NOMO-1 treated with dmso at 0.1 percent for 144 hours (cell line): ENCODE data around the gene GART.
"Not testable (repeated sequence)": the region's sequence is repeated elsewhere in the genome, so short reads cannot be mapped to it uniquely, and the experiment has no call there.

Experiments
- DNase-seq: peaks from one replicate; lab custom pipeline; 2025; ENCODE audit not compliant: unreplicated experiment; lab: John Stamatoyannopoulos, UW

The GART gene

DNA sequence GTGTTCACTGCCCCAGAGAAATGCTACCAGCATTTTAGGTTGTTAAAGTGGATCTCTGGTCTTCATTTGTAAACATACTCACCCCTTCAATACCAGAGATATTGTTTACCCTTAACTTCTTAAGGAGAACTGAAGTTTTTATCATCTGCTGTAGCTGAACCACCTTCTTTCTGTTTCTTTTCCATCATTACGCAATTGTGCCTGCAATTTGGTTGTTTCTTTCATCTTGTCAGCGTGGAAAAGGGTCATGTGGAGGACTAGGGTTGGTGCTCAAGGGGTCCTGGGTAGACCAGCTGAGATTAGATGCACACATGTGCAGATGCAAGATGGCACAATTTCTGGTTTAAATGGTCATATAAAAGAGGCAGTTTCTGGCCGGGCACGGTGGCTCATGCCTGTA, 23.0 kb downstream of the GART start:
- no peak for DNase-seq

DNA sequence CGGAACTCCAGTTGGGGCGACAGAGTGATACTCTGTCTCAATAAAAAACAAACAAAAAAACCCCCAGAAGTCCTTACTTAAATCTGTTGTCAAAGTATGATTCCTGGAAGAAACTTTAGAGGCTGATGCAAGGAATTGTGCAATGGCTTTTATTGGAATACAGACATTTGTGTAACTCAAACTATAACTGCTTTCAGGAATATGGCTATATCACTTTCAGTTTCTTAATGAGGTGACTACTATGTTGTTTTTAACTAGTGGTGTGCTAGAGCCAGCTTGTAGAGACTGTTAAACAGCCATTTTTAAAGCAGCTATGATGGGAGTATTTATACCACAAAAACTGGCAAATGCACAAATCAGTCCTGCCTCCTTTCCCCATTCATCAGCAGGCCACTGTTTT, 27.7 kb downstream of the GART start:
- DNase-seq: no peak

DNA sequence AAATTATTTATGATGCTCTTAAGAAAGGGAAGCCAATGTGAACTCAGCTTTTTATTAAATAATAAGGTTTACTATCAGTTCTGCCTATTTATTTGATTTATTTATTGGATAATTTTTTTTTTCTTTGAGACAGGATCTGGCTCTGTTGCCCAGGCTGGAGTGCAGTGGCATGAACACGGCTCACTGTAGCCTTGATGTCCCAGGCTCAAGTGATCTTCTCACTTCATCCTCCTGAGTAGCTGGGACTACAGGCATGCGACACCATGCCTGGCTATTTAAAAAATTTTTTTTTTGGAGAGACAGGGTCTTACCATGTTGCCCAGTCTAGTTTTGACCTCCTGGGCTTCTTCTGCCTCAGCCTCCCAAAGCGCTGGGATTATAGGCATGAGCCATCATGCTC, 29.4 kb downstream of the GART start:
- no peak for DNase-seq

DNA sequence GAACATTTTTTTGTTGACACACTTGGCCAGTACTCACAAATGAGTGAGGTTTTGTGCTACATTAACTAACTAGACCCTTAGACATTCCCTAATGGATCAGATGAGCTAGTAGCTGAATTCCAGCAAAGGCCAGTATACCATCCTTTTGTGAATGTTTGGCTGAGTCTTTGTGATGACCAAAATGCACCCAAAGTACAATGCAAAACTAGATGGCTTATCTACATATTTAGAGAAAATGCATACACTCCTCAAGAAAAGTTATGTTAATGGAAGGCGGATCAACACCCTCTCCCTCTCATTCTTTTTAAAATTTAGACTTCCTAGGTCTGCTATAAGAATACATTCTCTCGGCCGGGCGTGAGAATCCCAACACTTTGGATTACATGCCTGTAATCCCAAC, 30.3 kb downstream of the GART start:
- DNase-seq: no peak

DNA sequence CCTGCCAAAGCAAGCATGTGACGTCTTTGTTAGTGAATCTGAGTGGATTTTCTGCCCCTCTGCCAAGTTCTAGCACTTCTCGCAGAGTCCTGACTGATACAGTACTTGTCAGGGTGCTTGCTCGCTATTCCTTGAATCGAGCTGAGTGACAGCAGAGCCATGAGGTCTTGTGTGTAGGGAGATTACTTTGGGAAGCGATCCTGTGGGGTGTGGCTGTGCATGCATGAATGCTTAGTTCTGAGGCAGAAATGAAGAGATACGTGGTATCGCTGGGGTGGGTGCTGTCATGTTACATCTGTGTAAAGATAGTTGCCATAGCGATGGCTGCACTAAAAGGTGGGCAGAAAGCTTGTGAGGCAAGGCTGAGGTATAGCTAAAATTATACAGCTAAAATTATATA, 31.1 kb downstream of the GART start:
- no peak for DNase-seq

DNA sequence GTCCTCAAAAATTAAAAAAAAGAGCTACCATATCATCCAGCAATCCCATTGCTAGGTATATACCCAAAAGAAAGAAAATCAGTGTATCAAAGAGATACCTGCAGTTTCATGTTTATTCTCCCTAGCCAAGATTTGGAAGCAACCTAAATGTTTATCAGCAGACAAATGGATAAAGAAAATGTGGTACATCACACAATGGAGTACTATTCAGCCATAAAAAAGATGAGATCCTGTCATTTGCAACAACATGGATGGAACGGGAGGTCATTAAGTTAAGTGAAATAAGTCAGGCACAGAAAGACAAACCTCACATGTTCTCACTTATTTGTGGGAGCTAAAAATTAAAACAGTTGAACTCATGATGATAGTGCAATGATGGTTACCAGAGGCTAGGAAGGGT, 34.9 kb downstream of the GART start:
- not testable (repeated sequence) for DNase-seq

DNA sequence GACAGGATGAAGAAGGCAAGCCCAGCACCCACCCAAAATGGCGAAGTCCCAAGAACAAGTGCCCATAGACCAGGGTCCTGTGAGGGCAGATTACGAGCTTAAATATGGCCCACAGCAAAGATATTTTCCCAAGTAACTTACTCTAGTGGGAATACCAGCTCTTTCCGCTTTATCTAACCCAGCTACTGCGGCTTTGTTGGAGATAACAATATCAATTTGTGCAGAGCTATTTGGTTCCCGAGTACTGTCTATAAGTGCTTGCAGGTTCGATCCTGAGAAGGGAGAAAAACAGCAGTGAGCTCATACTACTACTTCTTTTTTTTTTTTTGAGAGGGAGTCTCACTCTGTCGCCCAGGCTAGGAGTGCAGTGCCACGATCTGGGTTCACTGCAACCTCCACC, 36.1 kb downstream of the GART start:
- DNase-seq: no peak

DNA sequence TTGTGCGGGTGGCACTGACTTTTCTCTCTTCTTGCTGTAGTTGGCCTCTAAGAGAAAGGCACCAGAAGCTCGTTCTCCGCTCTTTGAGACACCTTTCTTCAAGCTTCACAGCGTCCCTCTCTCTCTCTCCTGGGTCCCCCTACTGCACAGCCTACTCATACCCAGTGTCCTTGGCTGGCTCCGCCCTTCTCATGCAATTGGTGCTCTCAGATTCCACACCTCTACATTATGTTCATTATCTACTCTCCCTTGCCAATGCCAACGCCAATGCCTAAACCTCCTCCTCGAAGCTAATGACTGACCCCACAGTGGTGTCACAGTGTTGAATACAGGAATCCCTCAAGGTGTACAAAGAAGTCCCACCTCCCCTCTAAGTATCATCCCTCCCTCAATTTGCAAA, 45.6 kb downstream of the GART start:
- DNase-seq: no peak

DNA sequence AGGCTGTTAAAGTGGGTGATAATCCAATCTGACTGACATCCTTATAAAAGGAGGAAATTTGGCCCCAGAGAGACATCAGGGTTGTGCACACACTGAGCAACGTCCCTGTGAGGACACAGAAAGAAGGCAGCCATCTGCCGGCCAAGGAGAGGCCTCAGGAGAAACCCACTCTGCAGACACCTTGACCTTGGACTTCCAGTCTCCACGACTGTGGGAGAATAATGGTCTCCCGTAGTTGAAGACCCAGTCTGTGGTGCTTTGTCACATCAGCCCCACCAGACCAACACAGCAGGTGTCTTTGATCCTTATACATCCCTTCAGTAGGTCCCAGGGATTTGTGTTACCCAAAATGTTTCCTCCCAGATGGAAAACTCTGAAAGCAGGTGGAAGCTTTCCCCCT, 46.2 kb downstream of the GART start:
- no peak for DNase-seq

DNA sequence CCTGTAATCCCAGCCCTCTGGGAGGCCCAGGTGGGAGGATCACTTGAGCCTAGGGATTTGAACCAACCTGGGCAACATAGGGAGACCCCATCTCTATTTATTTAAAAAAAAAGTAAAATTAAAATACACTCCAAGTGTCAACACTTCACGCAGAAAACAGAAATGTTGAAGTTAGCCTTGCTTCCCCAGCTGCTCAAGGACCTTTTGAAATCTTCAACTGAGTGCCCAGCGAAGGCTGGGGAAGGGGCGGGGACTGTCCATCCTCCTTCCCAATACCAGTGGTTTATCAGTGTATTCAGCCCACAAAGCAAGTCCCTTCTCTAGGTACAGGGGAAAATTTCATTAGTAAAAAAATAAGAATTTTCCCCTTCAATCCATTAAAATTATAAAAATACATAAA, 48.2 kb downstream of the GART start:
- no peak for DNase-seq

DNA sequence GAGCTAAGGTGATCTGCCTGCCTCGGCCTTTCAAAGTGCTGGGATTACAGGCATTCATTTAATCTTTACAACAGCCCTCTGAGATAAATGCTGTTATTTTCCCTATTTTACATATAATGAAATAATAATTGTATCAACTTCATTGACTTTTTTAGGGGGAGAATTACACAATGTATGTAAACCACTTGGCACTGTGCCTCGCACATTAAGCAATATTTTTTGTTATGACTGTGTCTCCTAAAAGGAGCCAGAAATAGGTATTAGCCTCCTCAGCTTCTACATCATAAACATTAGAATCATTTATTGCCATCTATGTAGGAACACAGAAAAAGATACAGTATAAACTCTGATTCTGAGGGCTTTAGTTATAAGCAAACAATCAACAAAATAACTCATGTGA, 49.3 kb downstream of the GART start:
- DNase-seq: peak; percentile 11

DNA sequence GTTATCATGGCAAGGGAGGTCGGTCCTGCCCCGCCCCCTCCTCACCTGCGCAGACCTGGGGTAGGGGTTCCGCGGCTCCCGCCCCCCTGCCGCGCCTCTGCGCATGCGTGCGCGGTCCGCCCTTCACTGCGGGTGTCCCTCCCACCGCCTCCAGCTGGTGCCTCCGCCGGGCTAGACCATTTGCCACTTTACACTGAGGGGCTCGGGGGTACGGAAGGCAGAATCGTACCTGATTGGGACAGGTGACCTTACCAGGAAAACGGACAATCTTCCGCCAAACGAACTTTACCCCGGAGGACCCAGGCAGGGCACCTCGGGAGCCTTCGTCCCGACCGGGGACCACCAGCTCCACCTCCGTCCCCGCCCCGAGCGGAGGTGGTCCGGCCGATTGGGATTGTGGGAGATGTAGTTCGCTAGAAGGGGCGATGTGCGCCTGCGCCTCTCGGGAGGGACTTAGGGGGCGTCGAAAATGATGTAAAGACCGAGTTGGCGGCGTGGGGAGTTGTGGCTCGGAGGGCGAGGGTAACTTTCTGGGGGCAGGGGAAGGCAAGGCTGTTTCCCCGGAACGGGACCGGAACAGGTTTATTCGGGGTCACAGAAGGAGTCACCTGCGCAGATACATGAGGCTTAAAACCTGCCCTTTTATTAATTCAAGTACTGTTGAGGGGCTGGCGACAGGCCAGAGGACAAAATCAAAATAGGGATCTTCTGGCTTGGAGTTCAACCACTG, 50.4 kb downstream of the GART start, which contains the start of gene DNAJC28:
Gene DNAJC28, minus strand, starts transcription at position 344 of the 730 bp plus-strand sequence. CDS start 2,323 bp downstream, outside the sequence.
- DNase-seq: peak; percentile 85

DNA sequence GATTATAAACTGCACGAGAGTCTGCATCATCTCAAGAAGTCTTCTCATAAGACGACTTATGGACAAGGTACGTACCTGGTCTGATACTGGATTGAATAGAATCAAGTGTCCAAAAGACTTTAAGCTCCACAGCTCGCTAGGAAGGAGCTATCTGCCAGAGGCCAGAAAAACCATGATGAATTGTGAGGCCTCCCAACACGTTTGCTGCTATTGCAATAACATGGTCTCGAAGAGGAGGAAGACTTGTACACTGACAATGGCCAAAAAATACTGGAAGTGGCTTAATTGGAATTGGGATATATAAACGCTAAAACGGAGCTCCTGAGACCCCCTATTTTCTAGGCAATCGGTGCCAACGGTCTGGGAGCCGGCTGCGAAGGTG, 50.9 kb downstream of the GART start:
- DNase-seq: no peak

DNA sequence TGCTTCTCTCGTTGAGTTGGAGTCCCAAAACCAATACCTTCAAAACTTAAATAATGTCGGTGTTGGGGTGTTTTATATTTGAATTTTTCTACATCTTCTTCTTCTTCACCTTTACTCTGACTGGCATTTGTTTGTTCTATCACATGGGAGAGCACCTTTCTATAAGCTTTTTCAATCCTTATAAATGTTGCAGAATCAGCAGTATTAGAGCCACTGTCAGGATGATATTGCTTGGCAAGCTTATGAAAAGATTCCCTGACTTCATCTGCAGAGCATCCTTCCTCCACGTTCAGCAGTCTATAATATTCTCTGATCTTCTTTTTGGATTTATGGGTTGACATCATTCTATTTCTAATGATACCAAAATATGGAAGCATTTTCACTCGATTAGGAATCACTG, 53.0 kb downstream of the GART start:
- DNase-seq: no peak

DNA sequence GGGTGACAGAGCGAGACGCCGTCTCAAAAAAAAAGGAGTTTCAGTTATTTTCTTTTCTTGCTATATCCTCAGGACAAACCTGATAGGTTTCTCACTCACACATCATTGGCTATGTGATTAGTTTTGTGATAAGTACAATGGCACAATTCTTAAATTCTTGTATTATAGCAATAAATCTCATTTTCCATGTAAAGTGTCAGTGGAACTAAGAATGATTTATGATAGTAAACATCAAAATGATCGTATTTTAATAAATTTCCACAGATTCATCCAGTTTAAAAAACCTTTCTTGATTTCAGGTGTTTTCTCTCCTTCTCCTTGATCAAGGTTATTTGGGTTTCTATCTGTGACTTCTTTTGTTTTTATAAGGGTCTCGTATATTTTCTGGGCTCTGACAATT, 53.9 kb downstream of the GART start:
- DNase-seq: no peak

DNA sequence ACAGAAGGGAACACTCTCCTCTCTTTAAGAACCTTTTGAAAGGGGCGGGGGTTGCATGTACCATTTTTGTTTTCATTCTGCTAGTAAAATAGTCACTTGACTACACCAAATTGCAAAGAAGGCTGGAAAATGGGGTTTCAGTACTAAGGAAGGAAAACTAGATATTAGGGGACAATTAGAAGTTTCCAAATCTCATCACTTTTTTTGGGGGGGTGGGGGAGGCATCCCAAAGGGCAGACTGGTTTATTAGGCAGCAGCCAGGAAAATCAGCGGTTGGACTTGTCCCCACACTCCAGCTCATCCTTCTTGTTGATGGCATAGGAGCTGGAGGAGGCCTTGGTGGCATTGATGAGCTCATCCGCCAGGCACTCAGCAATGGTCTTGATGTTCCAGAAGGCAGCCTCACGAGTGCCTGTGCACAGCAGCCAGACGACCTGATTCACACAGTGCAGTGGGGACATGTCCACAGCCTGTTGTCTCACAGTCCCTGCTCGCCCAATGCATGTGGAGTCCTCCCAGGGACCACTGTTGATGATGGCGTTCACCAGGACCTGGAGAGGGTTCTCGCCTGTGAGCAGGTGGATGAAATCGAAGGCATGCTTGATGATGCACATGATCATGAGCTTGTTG, 60.5 kb downstream of the GART start:
- DNase-seq: no peak

DNA sequence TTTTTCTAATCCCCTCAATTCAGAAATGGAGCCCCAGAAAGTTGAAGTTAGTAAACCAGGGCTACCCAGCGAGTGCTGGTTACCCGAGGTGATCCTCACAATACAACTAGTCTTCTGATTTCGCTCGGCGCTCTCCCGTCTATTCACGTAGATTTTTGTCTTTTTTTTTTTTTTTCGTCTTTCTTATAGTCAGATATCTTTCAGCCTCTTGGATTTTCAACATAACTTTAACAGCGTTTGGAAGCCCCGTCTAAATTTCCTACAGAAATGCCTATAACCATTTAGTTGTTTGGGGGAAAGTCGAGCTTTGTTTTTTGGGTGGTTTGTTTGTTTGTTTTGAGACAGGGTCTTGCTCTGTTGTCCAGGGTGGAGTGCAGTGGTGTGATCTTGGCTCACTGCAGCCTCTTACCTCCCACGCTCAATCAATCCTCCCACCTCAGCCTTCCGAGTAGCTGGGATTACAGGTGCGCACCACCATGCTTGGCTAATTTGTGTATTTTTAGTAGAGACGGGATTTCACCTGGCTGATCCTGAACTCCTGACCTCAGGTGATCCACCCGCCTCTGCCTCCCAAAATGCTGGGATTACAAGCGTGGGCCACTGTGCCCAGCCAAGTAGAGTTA, 61.3 kb downstream of the GART start:
- no peak for DNase-seq

DNA sequence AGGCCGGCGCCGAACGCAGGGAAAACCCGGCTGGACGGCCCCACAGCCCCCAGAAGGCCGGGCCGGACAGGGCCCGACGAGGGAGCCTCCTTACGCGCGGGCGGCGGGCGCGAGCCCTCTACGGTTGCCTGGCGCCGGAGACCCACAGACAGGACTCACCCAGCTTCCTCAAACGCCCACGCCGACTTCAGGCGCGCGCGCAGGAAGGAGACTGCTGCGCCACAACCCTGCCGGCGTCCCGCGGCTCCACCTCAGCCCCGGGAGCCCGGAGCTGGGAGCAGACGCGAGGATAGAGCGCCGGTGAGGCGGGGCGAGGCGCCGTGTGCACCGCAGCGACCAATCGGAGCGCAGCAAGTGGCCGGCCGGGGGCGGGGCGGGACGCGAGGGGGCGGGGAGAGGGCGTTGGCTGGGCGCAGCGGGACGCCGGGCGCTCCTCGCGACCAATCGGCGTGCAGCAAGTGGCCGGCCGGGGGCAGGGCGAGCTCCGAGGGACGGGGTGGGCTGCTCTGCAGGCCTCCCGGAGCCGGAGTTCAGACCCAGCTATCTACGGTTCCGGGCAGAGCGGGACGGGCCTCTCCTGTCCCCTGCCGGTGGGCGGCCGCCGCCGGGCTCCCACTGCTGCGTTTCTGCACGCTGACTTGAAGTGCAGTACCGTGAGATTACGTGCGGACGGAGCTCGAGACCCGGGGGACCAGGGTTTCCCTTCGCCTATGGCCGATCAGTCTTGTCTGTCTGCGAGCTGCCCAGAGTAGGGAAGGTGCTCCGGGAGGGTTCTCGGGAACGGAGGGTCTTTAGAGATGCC, 62.0 kb downstream of the GART start, which contains the start of gene TMEM50B:
Gene TMEM50B, minus strand, starts transcription at position 296 of the 802 bp plus-strand sequence. CDS start 11,089 bp downstream, outside the sequence.
- DNase-seq: peak; percentile 95

DNA sequence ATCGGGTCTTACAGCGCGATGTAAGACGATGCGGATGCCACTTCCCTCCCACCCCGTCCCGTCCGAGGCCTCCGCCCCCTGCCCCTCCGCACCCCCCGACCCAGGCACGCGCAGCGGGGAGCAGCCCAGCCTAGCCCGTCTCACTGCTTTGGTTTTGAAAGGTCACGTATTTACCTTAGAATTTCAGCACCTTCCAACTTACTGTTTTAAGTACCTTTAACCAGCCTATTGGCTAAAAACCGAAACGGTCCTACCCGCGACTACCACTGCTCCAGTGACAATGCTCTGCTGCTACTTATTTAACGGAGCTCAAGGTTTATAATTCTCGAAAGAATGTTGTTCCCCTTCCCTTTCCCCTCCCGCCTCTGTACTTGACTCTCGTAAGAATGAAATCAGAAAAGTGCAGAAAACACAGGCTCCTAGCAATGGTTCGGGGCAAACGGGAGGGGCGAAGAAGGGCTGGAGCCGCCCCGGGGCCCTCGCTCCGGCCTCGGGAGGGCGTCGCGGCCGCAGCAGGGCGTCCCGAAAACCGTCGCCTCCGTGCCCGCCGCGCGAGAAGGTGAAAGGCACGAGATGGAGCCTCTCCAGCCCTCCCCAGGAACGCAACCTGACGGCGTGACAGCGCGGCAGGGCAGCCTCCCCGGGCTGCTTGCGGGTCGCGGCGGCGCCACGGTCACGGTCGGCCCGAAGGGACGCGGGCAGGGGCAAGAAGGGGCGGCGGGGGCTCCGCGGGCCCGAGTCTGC, 62.8 kb downstream of the GART start:
- no peak for DNase-seq

DNA sequence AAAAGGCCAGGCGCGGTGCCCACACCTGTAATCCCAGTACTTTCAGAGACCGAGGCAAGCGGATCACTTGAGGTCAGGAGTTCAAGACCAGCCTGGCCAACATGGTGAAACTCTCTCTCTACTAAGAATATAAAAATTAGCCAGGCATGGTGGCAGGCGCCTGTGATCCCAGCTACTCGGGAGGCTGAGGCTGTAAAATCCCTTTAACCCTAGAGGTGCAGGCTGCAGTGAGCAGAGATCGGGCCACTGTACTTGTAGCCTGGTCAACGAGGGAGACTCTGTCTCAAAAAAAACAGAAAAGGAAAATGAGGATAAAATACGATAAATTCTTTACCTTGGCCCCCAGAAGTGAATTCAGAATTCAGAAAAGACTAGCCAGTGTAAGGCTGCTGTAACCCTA, 63.7 kb downstream of the GART start:
- no peak for DNase-seq

DNA sequence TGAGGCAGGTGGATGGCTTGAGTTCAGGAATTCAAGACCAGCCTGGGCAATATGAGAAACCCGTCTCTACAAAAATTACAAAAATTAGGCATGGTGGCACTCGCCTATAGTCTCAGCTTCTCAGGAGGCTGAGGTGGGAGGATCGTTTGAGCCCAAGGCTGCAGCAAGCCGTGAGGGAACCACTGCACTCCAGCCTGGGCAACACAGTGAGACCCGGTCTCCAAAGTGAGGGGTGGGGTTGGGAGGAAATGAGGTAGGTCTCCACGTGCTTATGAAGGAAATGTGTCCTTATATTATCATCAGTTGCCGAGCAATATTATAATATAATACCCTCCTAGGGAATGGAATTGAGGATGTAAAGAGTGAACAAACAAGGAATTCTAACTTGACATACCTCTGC, 64.9 kb downstream of the GART start:
- DNase-seq: no peak
